HG02885 (cell line): ENCODE measurements around the gene HSD17B13.
"Not testable (repeated sequence)": the region's sequence is repeated elsewhere in the genome, so short reads cannot be mapped to it uniquely, and the experiment has no call there.

Experiments
- ATAC-seq: cut with Tn5 transposase; IDR thresholded peaks from one replicate; pipeline ENCODE4 v1.9.1; 2021; ENCODE audit warnings: mild to moderate bottlenecking; ENCODE audit not compliant: unreplicated experiment, poor library complexity

The HSD17B13 gene

GRCh38 chr4:87317527-87317926, 5.2 kb downstream of the HSD17B13 start:
- ATAC-seq = peak; percentile 58

GRCh38 chr4:87316961-87317360, 5.7 kb downstream of the HSD17B13 start:
- no peak for ATAC-seq

GRCh38 chr4:87315000-87315399, 7.7 kb downstream of the HSD17B13 start:
- ATAC-seq = not testable (repeated sequence)

GRCh38 chr4:87313756-87314155, 8.9 kb downstream of the HSD17B13 start:
- ATAC-seq = no peak

GRCh38 chr4:87311684-87312083, 11.0 kb downstream of the HSD17B13 start:
- ATAC-seq = no peak

GRCh38 chr4:87310691-87311335, 11.9 kb downstream of the HSD17B13 start:
- ATAC-seq = no peak

- no peak for ATAC-seq
Measured at GRCh38 chr4:87309625-87310024, 13.1 kb downstream of the HSD17B13 start.

- ATAC-seq = peak; percentile 91
Measured at GRCh38 chr4:87306056-87306455, 16.6 kb downstream of the HSD17B13 start.

- ATAC-seq = no peak
Measured at GRCh38 chr4:87305562-87305961, 17.1 kb downstream of the HSD17B13 start.

- no peak for ATAC-seq
Measured at GRCh38 chr4:87304745-87305432, 17.8 kb downstream of the HSD17B13 start.

GRCh38 chr4:87299898-87300297, 22.8 kb downstream of the HSD17B13 start:
- no peak for ATAC-seq

- ATAC-seq = no peak
Measured at GRCh38 chr4:87298362-87298761, 24.3 kb downstream of the HSD17B13 start.

GRCh38 chr4:87294911-87295310, 27.8 kb downstream of the HSD17B13 start:
- ATAC-seq = not testable (repeated sequence)

- ATAC-seq = not testable (repeated sequence)
Measured at GRCh38 chr4:87293889-87294288, 28.8 kb downstream of the HSD17B13 start.

GRCh38 chr4:87286970-87287369, 35.7 kb downstream of the HSD17B13 start:
- no peak for ATAC-seq

GRCh38 chr4:87284268-87284667, 38.4 kb downstream of the HSD17B13 start:
- not testable (repeated sequence) for ATAC-seq

GRCh38 chr4:87283151-87283550, 39.5 kb downstream of the HSD17B13 start:
- no peak for ATAC-seq

GRCh38 chr4:87281603-87282002, 41.1 kb downstream of the HSD17B13 start:
- ATAC-seq = no peak

- ATAC-seq = no peak
Measured at GRCh38 chr4:87278335-87278794, 44.3 kb downstream of the HSD17B13 start.

- no peak for ATAC-seq
Measured at GRCh38 chr4:87275311-87275710, 47.4 kb downstream of the HSD17B13 start.

- no peak for ATAC-seq
Measured at GRCh38 chr4:87274803-87275202, 47.9 kb downstream of the HSD17B13 start.

- no peak for ATAC-seq
Measured at GRCh38 chr4:87274327-87274726, 48.4 kb downstream of the HSD17B13 start.
